Lower leg skin (tissue), 3 donors: ENCODE data around the gene TEX13B.

Source experiments
- POLR2A ChIP-seq, 2 donors: fragments of 450-650 bp; IDR thresholded peaks; one replicate each; pipeline ENCODE4 v1.6.1; 2016 to 2017; ENCODE audit warnings: antibody characterized with exemption in 2 of 2, mild to moderate bottlenecking in 1 of 2, moderate library complexity in 1 of 2
- TF ChIP-seq, protein P1 (sequence below), 3 donors: fragments of 450-650 bp; IDR thresholded peaks; one replicate each; pipeline ENCODE4 v1.5.1; 2016; ENCODE audit warnings: antibody characterized with exemption in 3 of 3, mild to moderate bottlenecking in 3 of 3, moderate library complexity in 2 of 3

DNA sequence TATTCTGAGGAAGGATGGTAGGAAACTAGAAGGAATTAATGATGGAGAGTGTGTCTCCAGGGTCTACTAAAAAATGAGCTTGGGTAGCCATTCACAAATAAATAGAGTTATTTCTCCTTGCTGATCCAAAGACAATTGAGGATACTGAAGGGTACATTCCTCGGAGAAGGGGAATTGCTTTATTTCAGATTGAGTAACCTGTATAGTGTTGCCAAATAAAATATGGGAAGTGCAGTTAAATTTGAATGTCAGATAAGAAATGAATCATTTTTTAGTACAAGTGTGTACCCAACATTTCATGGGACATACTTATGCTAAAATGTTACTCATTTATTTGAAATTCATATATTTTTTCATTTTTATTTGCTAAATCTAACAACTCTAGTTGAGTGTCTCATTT lies 46.7 kb upstream of the TEX13B start:
- TF ChIP-seq POLR2A (IDR thresholded peaks at IDR 0.05), result no peak
- TF ChIP-seq, protein P1, sequence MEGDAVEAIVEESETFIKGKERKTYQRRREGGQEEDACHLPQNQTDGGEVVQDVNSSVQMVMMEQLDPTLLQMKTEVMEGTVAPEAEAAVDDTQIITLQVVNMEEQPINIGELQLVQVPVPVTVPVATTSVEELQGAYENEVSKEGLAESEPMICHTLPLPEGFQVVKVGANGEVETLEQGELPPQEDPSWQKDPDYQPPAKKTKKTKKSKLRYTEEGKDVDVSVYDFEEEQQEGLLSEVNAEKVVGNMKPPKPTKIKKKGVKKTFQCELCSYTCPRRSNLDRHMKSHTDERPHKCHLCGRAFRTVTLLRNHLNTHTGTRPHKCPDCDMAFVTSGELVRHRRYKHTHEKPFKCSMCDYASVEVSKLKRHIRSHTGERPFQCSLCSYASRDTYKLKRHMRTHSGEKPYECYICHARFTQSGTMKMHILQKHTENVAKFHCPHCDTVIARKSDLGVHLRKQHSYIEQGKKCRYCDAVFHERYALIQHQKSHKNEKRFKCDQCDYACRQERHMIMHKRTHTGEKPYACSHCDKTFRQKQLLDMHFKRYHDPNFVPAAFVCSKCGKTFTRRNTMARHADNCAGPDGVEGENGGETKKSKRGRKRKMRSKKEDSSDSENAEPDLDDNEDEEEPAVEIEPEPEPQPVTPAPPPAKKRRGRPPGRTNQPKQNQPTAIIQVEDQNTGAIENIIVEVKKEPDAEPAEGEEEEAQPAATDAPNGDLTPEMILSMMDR (IDR thresholded peaks at IDR 0.05), result no peak
